Measurements from ENCODE around the gene LRRC23. TPM values are rescaled to one million over a fixed set of nuclear protein-coding genes. Genes with fewer than 3 reads are reported as not detected.
"Not testable (repeated sequence)": the region's sequence is repeated elsewhere in the genome, so short reads cannot be mapped to it uniquely, and the experiment has no call there.

LRRC23 gene
- total RNA-seq, 4 donors from 2014 or later = 4.3 to 15.8 (median 8.5) TPM

DNA sequence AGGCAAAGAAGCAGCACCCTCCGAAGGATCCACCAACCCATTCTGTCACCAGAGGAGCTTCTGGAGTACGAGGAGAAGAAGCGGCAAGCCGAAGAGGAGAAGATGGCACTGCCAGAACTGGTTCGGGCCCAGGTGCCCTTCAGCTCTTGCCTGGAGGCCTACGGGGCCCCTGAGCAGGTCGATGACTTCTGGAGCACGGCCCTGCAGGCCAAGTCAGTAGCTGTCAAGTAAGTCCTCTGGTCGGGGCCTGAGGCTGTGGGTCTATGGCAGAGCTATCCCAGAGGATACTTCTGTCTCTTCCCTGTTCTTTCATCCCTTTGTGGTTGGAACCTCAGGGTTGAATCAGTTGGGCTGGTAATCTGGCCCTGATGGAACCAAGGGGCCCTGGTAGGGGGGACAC, 43.2 kb upstream of the LRRC23 start:
- no peaks in the 10 kb centered on the region for H3K27me3 ChIP-seq
- H3K27ac ChIP-seq = no peak overlapping the region
- peaks cover 97% of the 10 kb centered on the region for H3K36me3 ChIP-seq
- no peak overlapping the region for H3K4me3 ChIP-seq
- no peak for DNase-seq (ENCODE audit: low spot score in 2 of 2)
- TF ChIP-seq POLR2AphosphoS5 (IDR thresholded peaks at IDR 0.05) (no peak), CTCF (IDR thresholded peaks at IDR 0.05) (no peak), EP300 (IDR thresholded peaks at IDR 0.05) (no peak)
- H3K4me1 ChIP-seq = peaks cover under 1% of the 10 kb centered on the region
- H3K9me3 ChIP-seq = no peaks in the 10 kb centered on the region
- 93% methylated on average over 9 of the region's 9 CpGs for WGBS

- Histone ChIP-seq H3K4me1 (peaks cover 10% of the 10 kb centered on the region), H3K9me3 (no peaks in the 10 kb centered on the region), H3K36me3 (peaks cover 81% of the 10 kb centered on the region), H3K4me3 (no peak overlapping the region), H3K27me3 (no peaks in the 10 kb centered on the region), H3K27ac (no peak overlapping the region)
- TF ChIP-seq POLR2A (IDR thresholded peaks at IDR 0.05) = no peak
- TF ChIP-seq POLR2AphosphoS5 (IDR thresholded peaks at IDR 0.05) = no peak
- TF ChIP-seq EP300 (IDR thresholded peaks at IDR 0.05) = no peak
- no peak for TF ChIP-seq CTCF (IDR thresholded peaks at IDR 0.05)
- no peak for DNase-seq (ENCODE audit: low spot score in 2 of 2)
- WGBS = 91% methylated on average over 11 of the region's 11 CpGs
Measured at GRCh38 chr12:6863033-6863432, 41.6 kb upstream of the LRRC23 start.

GRCh38 chr12:6863586-6864321, 40.9 kb upstream of the LRRC23 start:
- peaks cover 17% of the 10 kb centered on the region for H3K4me1 ChIP-seq
- DNase-seq (ENCODE audit: low spot score in 2 of 2) = no peak
- TF ChIP-seq POLR2AphosphoS5 (IDR thresholded peaks at IDR 0.05) (no peak), POLR2A (IDR thresholded peaks at IDR 0.05) (no peak), CTCF (IDR thresholded peaks at IDR 0.05) (no peak), EP300 (IDR thresholded peaks at IDR 0.05) (no peak)
- H3K27ac ChIP-seq = no peak overlapping the region
- H3K9me3 ChIP-seq = no peaks in the 10 kb centered on the region
- H3K27me3 ChIP-seq = no peaks in the 10 kb centered on the region
- WGBS = 95% methylated on average over 16 of the region's 16 CpGs
- H3K4me3 ChIP-seq = no peak overlapping the region
- H3K36me3 ChIP-seq = peaks cover 73% of the 10 kb centered on the region

DNA sequence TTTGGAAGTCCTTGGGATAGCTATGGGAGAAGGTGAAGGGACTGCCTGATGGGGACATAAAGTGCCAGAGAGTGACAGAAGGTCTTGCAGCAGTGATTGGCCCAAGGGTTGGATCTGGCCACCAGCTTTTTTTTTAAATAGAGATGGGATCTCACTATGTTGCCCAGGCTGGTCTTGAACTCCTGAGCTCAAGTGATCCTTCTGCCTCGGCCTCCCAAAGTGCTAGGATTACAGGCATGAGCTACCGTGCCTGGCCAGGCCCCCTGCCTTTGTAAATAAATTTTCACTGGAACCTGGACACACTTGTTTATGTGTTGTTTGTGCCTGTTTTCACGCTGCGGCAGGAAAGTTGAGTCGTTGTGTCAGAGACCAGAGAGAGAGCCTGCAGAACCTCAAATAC, 39.3 kb upstream of the LRRC23 start:
- not testable (repeated sequence) for DNase-seq (ENCODE audit: low spot score in 2 of 2); H3K4me3 ChIP-seq; H3K9me3 ChIP-seq; H3K27me3 ChIP-seq; H3K27ac ChIP-seq
- H3K36me3 ChIP-seq = peaks cover 66% of the 10 kb centered on the region
- WGBS = 99% methylated on average over 5 of the region's 5 CpGs
- H3K4me1 ChIP-seq = peaks cover 32% of the 10 kb centered on the region

GRCh38 chr12:6866163-6866919, 38.3 kb upstream of the LRRC23 start:
- Histone ChIP-seq H3K9me3 (no peaks in the 10 kb centered on the region), H3K27ac (peak overlapping the region; percentile 94)
- WGBS = 65% methylated on average over 19 of the region's 19 CpGs

More at GRCh38 chr12:6866163-6866919, 38.3 kb upstream of the LRRC23 start:
- H3K36me3 ChIP-seq = peaks cover 66% of the 10 kb centered on the region
- no peak for DNase-seq (ENCODE audit: low spot score in 2 of 2)
- H3K4me1 ChIP-seq = peaks cover 39% of the 10 kb centered on the region
- peak overlapping the region; percentile 97 for H3K4me3 ChIP-seq
- TF ChIP-seq POLR2AphosphoS5 (IDR thresholded peaks at IDR 0.05) = no peak
- no peak for TF ChIP-seq POLR2A (IDR thresholded peaks at IDR 0.05)
- TF ChIP-seq CTCF (IDR thresholded peaks at IDR 0.05) = no peak
- TF ChIP-seq EP300 (IDR thresholded peaks at IDR 0.05) = no peak
- H3K27me3 ChIP-seq = no peaks in the 10 kb centered on the region

Measured in suprapubic skin (tissue), 4 donors.